HepG2 (cell line): ENCODE data around the gene TYMP. TPM values are rescaled to one million over a fixed set of nuclear protein-coding genes. Genes with fewer than 3 reads are reported as not detected.

Experiments
- ARHGAP35 ChIP-seq: sonication (generic); formaldehyde crosslinking; IDR thresholded peaks from 2 replicates; pipeline ENCODE4 v1.9.0; 2022; ENCODE audit warnings: mild to moderate bottlenecking, inconsistent platforms, moderate library complexity, missing genetic modification reagents, borderline replicate concordance
- ATF3 ChIP-seq: sonication (generic); formaldehyde crosslinking; IDR thresholded peaks from 2 replicates; pipeline ENCODE4 v1.4.0; 2020; ENCODE audit warnings: missing genetic modification reagents
- GPN1 ChIP-seq: sonication (generic); formaldehyde crosslinking; IDR thresholded peaks from 2 replicates; pipeline ENCODE4 v1.5.1; 2020; ENCODE audit warnings: missing genetic modification reagents, borderline replicate concordance
- HIC2 ChIP-seq: sonication (generic); formaldehyde crosslinking; IDR thresholded peaks from 2 replicates; pipeline ENCODE4 v1.9.0; 2022; ENCODE audit warnings: low read depth, missing genetic modification reagents
- JUNB ChIP-seq: sonication (generic); formaldehyde crosslinking; IDR thresholded peaks from 2 replicates; pipeline ENCODE4 v1.8.0; 2022; ENCODE audit warnings: missing genetic modification reagents, mild to moderate bottlenecking, borderline replicate concordance
- KMT2A ChIP-seq: sonication (generic); formaldehyde crosslinking; IDR thresholded peaks from 2 replicates; pipeline ENCODE4 v1.4.0; 2020; ENCODE audit warnings: missing genetic modification reagents
- NFIC ChIP-seq: IDR thresholded peaks from 2 replicates; pipeline ENCODE4 v1.6.1; 2012; ENCODE audit warnings: mild to moderate bottlenecking, low read length, inconsistent platforms
- RFX3 ChIP-seq: IDR thresholded peaks from 2 replicates; pipeline ENCODE4 v1.6.1; 2016; ENCODE audit warnings: missing biosample characterization, missing genetic modification reagents
- SMC3 ChIP-seq: IDR thresholded peaks from 2 replicates; pipeline ENCODE4 v1.6.1; 2011; ENCODE audit warnings: low read length, improper control_type of control experiment
- SRF ChIP-seq: IDR thresholded peaks from 2 replicates; pipeline ENCODE4 v1.6.1; 2011; ENCODE audit warnings: mild to moderate bottlenecking, low read depth, low read length, moderate library complexity
- SSRP1 ChIP-seq: IDR thresholded peaks from 2 replicates; pipeline ENCODE4 v1.6.1; 2016; ENCODE audit warnings: control low read depth
- TMF1 ChIP-seq: sonication (generic); formaldehyde crosslinking; IDR thresholded peaks from 2 replicates; pipeline ENCODE4 v1.8.1; 2022; ENCODE audit warnings: low read depth, missing genetic modification reagents
- ZMYM4 ChIP-seq: sonication (generic); formaldehyde crosslinking; IDR thresholded peaks from 2 replicates; pipeline ENCODE4 v1.8.1; 2023; ENCODE audit warnings: mild to moderate bottlenecking, missing genetic modification reagents
- ZNF225 ChIP-seq: sonication (generic); formaldehyde crosslinking; IDR thresholded peaks from 2 replicates; pipeline ENCODE4 v1.4.0; 2020; ENCODE audit warnings: mild to moderate bottlenecking, missing genetic modification reagents
- ZNF354B ChIP-seq: sonication (generic); formaldehyde crosslinking; IDR thresholded peaks from 2 replicates; pipeline ENCODE4 v1.8.0; 2022; ENCODE audit warnings: mild to moderate bottlenecking, missing genetic modification reagents
- ZNF513 ChIP-seq: sonication (generic); formaldehyde crosslinking; conservative IDR thresholded peaks from 2 replicates; pipeline ENCODE4 v1.5.0; 2020; ENCODE audit warnings: missing genetic modification reagents
- ZNF639 ChIP-seq: conservative IDR thresholded peaks from 2 replicates; pipeline ENCODE4 v1.6.1; 2018; ENCODE audit warnings: missing genetic modification reagents
- ZNF660 ChIP-seq: sonication (generic); formaldehyde crosslinking; IDR thresholded peaks from 2 replicates; pipeline ENCODE4 v1.5.1; 2020; ENCODE audit warnings: mild to moderate bottlenecking, low read depth, missing genetic modification reagents, borderline replicate concordance
- ZNF670 ChIP-seq: sonication (generic); formaldehyde crosslinking; IDR thresholded peaks from 2 replicates; pipeline ENCODE4 v1.8.0; 2022; ENCODE audit warnings: mild to moderate bottlenecking, missing genetic modification reagents, borderline replicate concordance
- ZNF687 ChIP-seq: sonication (generic); formaldehyde crosslinking; IDR thresholded peaks from 2 replicates; pipeline ENCODE4 v1.5.1; 2020; ENCODE audit warnings: mild to moderate bottlenecking, missing genetic modification reagents, moderate library complexity
- ZNF761 ChIP-seq: sonication (generic); formaldehyde crosslinking; conservative IDR thresholded peaks from 2 replicates; pipeline ENCODE4 v1.4.0; 2020; ENCODE audit warnings: mild to moderate bottlenecking, missing genetic modification reagents
- polyA plus RNA-seq, 8 experiments: library from polyadenylated mRNA; depleted of rRNA in 3 of 8; stranded (reverse) in 7 of 8; unstranded in 1 of 8; fragments of >200 nt; fragmentation: Illumina TruSeq in 4 of 8; extraction: Trizol in 4 of 8; gene quantifications; 2 replicates each; pipeline versions ENCODE4 v1.2.1 to v1.2.3, GENCODE V29; 2011 to 2016; ENCODE audit warnings: low read depth in 4 of 8, missing spikeins in 1 of 8, mixed read lengths in 1 of 8; ENCODE audit not compliant: insufficient read depth in 1 of 8
- total RNA-seq, 5 experiments: library from RNA; depleted of rRNA; stranded (reverse); fragments of >200 nt; fragmentation: Illumina TruSeq; extraction: Trizol; gene quantifications; 2 replicates each; pipeline ENCODE4 v1.2.3, GENCODE V29; 2016; ENCODE audit warnings: low read depth in 1 of 5

TYMP gene
- total and polyA plus RNA-seq, 2 of the 13 experiments (the other 11 are each of a cell fraction or from before 2014, with no cell fraction given) = 3.9 to 4.3 TPM

GRCh38 chr22:50528682-50529415, 963 bp downstream of the TYMP start (continued):
- TF ChIP-seq ZNF670 (CRISPR knock-in tag) (no peak), JUNB (CRISPR knock-in tag) (no peak), ARHGAP35 (0 out of 2 replicates have a peak, but pooled peaks have one; percentile 10), NFIC (no peak), KMT2A (CRISPR knock-in tag) (no peak), GPN1 (CRISPR knock-in tag) (no peak), ZNF687 (CRISPR knock-in tag) (peak; percentile 76), SMC3 (no peak), ZNF354B (CRISPR knock-in tag) (no peak), HIC2 (CRISPR knock-in tag) (no peak), ZNF513 (CRISPR knock-in tag) (0 out of 2 replicates have a peak, but pooled peaks have one; percentile 30), ATF3 (CRISPR knock-in tag) (0 out of 2 replicates have a peak, but pooled peaks have one; percentile 4), ZNF761 (CRISPR knock-in tag) (no peak), RFX3 (CRISPR knock-in tag) (no peak), ZNF639 (no peak), TMF1 (CRISPR knock-in tag) (no peak), ZNF660 (CRISPR knock-in tag) (no peak), ZMYM4 (CRISPR knock-in tag) (0 out of 2 replicates have a peak, but pooled peaks have one; percentile 6), SRF (no peak), SSRP1 (CRISPR knock-in tag) (0 out of 2 replicates have a peak, but pooled peaks have one; percentile 60), ZNF225 (CRISPR knock-in tag) (no peak)
